Trophoblast cell (in vitro differentiated cells and primary cell): ENCODE results near the gene OGG1.

Experiments
- DNase-seq, 2 donors: peaks; one replicate each; pipeline ENCODE4 v3.0.0-alpha.2; 2016
- H2AFZ ChIP-seq: 2 replicates; pipeline ENCODE4 v1.6.1; 2013; ENCODE audit warnings: low read length, moderate library complexity, mild to moderate bottlenecking; ENCODE audit not compliant: insufficient read depth, poor library complexity
- H2AK5ac ChIP-seq: 2 replicates; pipeline ENCODE4 v1.6.1; 2013; ENCODE audit warnings: mild to moderate bottlenecking, low read length
- H2BK120ac ChIP-seq: 2 replicates; pipeline ENCODE4 v1.6.1; 2013; ENCODE audit warnings: low read length, mild to moderate bottlenecking, moderate library complexity; ENCODE audit not compliant: insufficient read depth, poor library complexity
- H2BK12ac ChIP-seq: 2 replicates; pipeline ENCODE4 v1.6.1; 2013; ENCODE audit warnings: mild to moderate bottlenecking, low read length, moderate library complexity
- H2BK5ac ChIP-seq: 2 replicates; pipeline ENCODE4 v1.6.1; 2013; ENCODE audit warnings: low read length, low read depth, moderate library complexity, mild to moderate bottlenecking; ENCODE audit not compliant: poor library complexity
- H3K14ac ChIP-seq: 2 replicates; pipeline ENCODE4 v1.6.1; 2013; ENCODE audit warnings: mild to moderate bottlenecking, low read length
- H3K18ac ChIP-seq: 2 replicates; pipeline ENCODE4 v1.6.1; 2013; ENCODE audit warnings: mild to moderate bottlenecking, low read length
- H3K23ac ChIP-seq: 2 replicates; pipeline ENCODE4 v1.6.1; 2013; ENCODE audit warnings: low read length
- H3K27ac ChIP-seq: 2 replicates; pipeline ENCODE4 v1.5.1; 2013; ENCODE audit warnings: low read depth, mild to moderate bottlenecking, inconsistent platforms, low read length, moderate library complexity
- H3K27me3 ChIP-seq: 2 replicates; pipeline ENCODE4 v1.6.1; 2013; ENCODE audit warnings: inconsistent platforms, mild to moderate bottlenecking, low read length, moderate library complexity; ENCODE audit not compliant: insufficient read depth
- H3K36me3 ChIP-seq, 2 experiments: 1 replicate in 1 of 2; 2 replicates in 1 of 2; pipeline ENCODE4 v1.6.1; 2013; ENCODE audit warnings: low read length in 2 of 2, mild to moderate bottlenecking in 2 of 2, moderate library complexity in 1 of 2; ENCODE audit not compliant: insufficient read depth in 2 of 2, control insufficient read depth in 1 of 2
- H3K4ac ChIP-seq: 2 replicates; pipeline ENCODE4 v1.6.1; 2013; ENCODE audit warnings: low read depth, mild to moderate bottlenecking, low read length, moderate library complexity
- H3K4me1 ChIP-seq, 2 experiments: 1 replicate in 1 of 2; 2 replicates in 1 of 2; pipeline ENCODE4 v1.6.1; 2013; ENCODE audit warnings: low read length in 2 of 2, mild to moderate bottlenecking in 2 of 2, moderate library complexity in 1 of 2; ENCODE audit not compliant: insufficient read depth in 2 of 2, control insufficient read depth in 1 of 2
- H3K4me2 ChIP-seq: 2 replicates; pipeline ENCODE4 v1.6.1; 2013; ENCODE audit warnings: inconsistent platforms, mild to moderate bottlenecking, low read length, moderate library complexity
- H3K4me3 ChIP-seq: 2 replicates; pipeline ENCODE4 v1.5.1; 2013; ENCODE audit warnings: mild to moderate bottlenecking, low read depth, low read length, inconsistent platforms
- H3K79me1 ChIP-seq: one replicate; pipeline ENCODE4 v1.6.1; 2013; ENCODE audit warnings: low read length
- H3K79me2 ChIP-seq: 2 replicates; pipeline ENCODE4 v1.6.1; 2013; ENCODE audit warnings: low read length, mild to moderate bottlenecking; ENCODE audit not compliant: control insufficient read depth, insufficient read depth, poor library complexity
- H3K9ac ChIP-seq: 2 replicates; pipeline ENCODE4 v1.6.1; 2013; ENCODE audit warnings: mild to moderate bottlenecking, low read length
- H3K9me3 ChIP-seq: 2 replicates; pipeline ENCODE4 v1.6.1; 2013; ENCODE audit warnings: low read depth, mild to moderate bottlenecking, control low read depth, inconsistent platforms, low read length; ENCODE audit not compliant: insufficient read depth
- H4K12ac ChIP-seq: 2 replicates; pipeline ENCODE4 v1.6.1; 2013; ENCODE audit warnings: low read depth, mild to moderate bottlenecking, low read length, moderate library complexity
- H4K8ac ChIP-seq: 2 replicates; pipeline ENCODE4 v1.6.1; 2013; ENCODE audit warnings: low read depth, mild to moderate bottlenecking, low read length, moderate library complexity
- H4K91ac ChIP-seq: one replicate; pipeline ENCODE4 v1.6.1; 2013; ENCODE audit warnings: low read depth, mild to moderate bottlenecking, low read length, moderate library complexity
- WGBS: extraction: QIAGEN DNeasy Blood & Tissue Kit; methylation state at CpG from one replicate; pipeline ENCODE4 v1.1.7; 2013; ENCODE audit warnings: missing lambda C conversion rate; ENCODE audit not compliant: insufficient read length, insufficient coverage; ENCODE audit errors: extremely low coverage; 5-methylcytosine and 5-hydroxymethylcytosine counted together

The OGG1 gene

GRCh38 chr3:9791127-9791526 is 41.4 kb downstream of the OGG1 start:
- Histone ChIP-seq H3K23ac (no peak overlapping the region), H2BK120ac (no peak overlapping the region), H3K79me1 (peaks cover 14% of the 10 kb centered on the region), H3K18ac (peak overlapping the region; percentile 14), H3K27ac (no peak overlapping the region), H3K79me2 (peaks cover 12% of the 10 kb centered on the region), H2AFZ (no peak overlapping the region), H3K4me1 (peaks cover 3% of the 10 kb centered on the region in 2 experiments), H3K4me2 (no peak overlapping the region), H2BK12ac (no peak overlapping the region), H3K9ac (no peak overlapping the region), H2BK5ac (no peak overlapping the region), H4K91ac (no peak overlapping the region), H4K8ac (peak overlapping the region; percentile 10), H3K36me3 (peaks cover 18 to 35% of the 10 kb centered on the region in 2 experiments), H3K27me3 (no peaks in the 10 kb centered on the region), H4K12ac (no peak overlapping the region), H3K4me3 (no peak overlapping the region), H2AK5ac (no peak overlapping the region), H3K14ac (no peak overlapping the region), H3K9me3 (no peaks in the 10 kb centered on the region), H3K4ac (no peak overlapping the region)
- WGBS: no CpG with 5 or more reads among the region's 11 CpGs
- DNase-seq: no peak

DNA sequence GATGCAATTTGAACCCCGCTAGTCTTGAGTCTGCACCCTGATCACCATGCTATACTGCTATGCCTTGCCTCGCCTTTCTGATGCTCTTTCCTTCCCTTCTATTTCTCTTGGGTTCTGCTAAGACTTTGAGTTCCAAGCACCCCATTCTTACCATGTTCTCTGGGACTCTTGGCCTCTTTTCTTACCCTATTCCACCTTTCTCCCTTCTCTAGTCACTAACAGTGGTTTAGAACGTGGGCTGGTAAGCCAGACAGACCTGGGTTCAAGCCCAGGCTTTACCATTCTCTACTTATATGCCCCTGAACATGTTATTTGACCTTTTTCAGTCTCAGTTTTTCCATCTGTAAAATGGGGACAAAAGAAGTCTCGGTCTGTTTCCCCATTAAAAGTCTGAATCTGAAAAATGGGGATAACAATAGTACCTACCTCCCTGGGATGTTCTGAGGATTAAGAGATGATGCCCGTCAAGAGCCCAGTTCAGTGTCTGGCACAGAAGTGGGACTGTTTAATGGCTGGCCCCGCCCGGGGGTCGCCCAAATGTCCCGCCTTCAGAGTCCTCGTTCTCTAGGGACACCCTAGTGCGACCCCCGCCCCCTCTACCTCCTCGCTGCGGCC is 42.1 kb downstream of the OGG1 start:
- DNase-seq: no peak
- H3K4me3 ChIP-seq: peak overlapping the region; percentile 93
- peaks cover 3% of the 10 kb centered on the region in 2 experiments for H3K4me1 ChIP-seq
- H3K4me2 ChIP-seq: peak overlapping the region; percentile 61
- peaks cover 16 to 30% of the 10 kb centered on the region in 2 experiments for H3K36me3 ChIP-seq
- no peak overlapping the region for H3K4ac ChIP-seq
- H3K9me3 ChIP-seq: no peaks in the 10 kb centered on the region
- peaks cover 12% of the 10 kb centered on the region for H3K79me2 ChIP-seq
- peaks cover 14% of the 10 kb centered on the region for H3K79me1 ChIP-seq
- H2AFZ ChIP-seq: no peak overlapping the region
- H2AK5ac ChIP-seq: peak overlapping the region; percentile 31
- H3K27ac ChIP-seq: peak overlapping the region; percentile 89
- H3K23ac ChIP-seq: no peak overlapping the region
- no peak overlapping the region for H3K18ac ChIP-seq
- no CpG with 5 or more reads among the region's 14 CpGs for WGBS
- peak overlapping the region; percentile 32 for H3K14ac ChIP-seq
- H3K27me3 ChIP-seq: no peaks in the 10 kb centered on the region
- peak overlapping the region; percentile 67 for H3K9ac ChIP-seq
- H2BK5ac ChIP-seq: peak overlapping the region; percentile 96
- no peak overlapping the region for H2BK12ac ChIP-seq
- peak overlapping the region; percentile 95 for H4K91ac ChIP-seq
- H4K8ac ChIP-seq: peak overlapping the region; percentile 91
- peak overlapping the region; percentile 6 for H4K12ac ChIP-seq
- H2BK120ac ChIP-seq: peak overlapping the region; percentile 6

- peak within 1 kb of the TSS; percentile 93 for H3K14ac ChIP-seq
- H4K8ac ChIP-seq: peak within 1 kb of the TSS; percentile 91
- H3K18ac ChIP-seq: peak within 1 kb of the TSS; percentile 67
- H3K4me1 ChIP-seq: peaks cover 3% of the 10 kb centered on the region in 2 experiments
- H3K9ac ChIP-seq: peak within 1 kb of the TSS; percentile 93
- H4K12ac ChIP-seq: peak within 1 kb of the TSS; percentile 92
- no peak within 1 kb of the TSS for H3K23ac ChIP-seq
- peak within 1 kb of the TSS; percentile 93 for H3K4me3 ChIP-seq
- H3K4ac ChIP-seq: peak within 1 kb of the TSS; percentile 78
- H2BK120ac ChIP-seq: peak within 1 kb of the TSS; percentile 87
- H3K9me3 ChIP-seq: no peaks in the 10 kb centered on the region
- peak within 1 kb of the TSS; percentile 61 for H2AK5ac ChIP-seq
- H3K79me2 ChIP-seq: peaks cover 12% of the 10 kb centered on the region
- peak; percentile 97 to 98 for DNase-seq
- H2BK5ac ChIP-seq: peak within 1 kb of the TSS; percentile 96
- H3K36me3 ChIP-seq: peaks cover 16 to 31% of the 10 kb centered on the region in 2 experiments
- H2BK12ac ChIP-seq: peak within 1 kb of the TSS; percentile 45
- WGBS: no CpG with 5 or more reads among the region's 65 CpGs
- peak within 1 kb of the TSS; percentile 95 for H4K91ac ChIP-seq
- H3K27me3 ChIP-seq: no peaks in the 10 kb centered on the region
- peak within 1 kb of the TSS; percentile 58 for H2AFZ ChIP-seq
- H3K27ac ChIP-seq: peak within 1 kb of the TSS; percentile 89
- H3K4me2 ChIP-seq: peak within 1 kb of the TSS; percentile 72
- H3K79me1 ChIP-seq: peaks cover 14% of the 10 kb centered on the region
These were observed 42.8 kb downstream of the OGG1 start, which contains the start of the genes ARPC4 and TADA3 for GRCh38 chr3:9792405-9793160. Gene ARPC4 (plus strand): TSS chr3:9793082. CDS start chr3:9793122, 40 bp downstream. Gene TADA3 (minus strand): TSS chr3:9792473. CDS start chr3:9791466, 1,007 bp downstream.

GRCh38 chr3:9793161-9793781 is 43.5 kb downstream of the OGG1 start:
- Histone ChIP-seq H3K4me3 (peak overlapping the region; percentile 93), H3K9ac (peak overlapping the region; percentile 89), H4K91ac (peak overlapping the region; percentile 95), H2BK5ac (peak overlapping the region; percentile 55), H4K8ac (peak overlapping the region; percentile 88), H2AFZ (peak overlapping the region; percentile 58), H3K36me3 (peaks cover 17 to 33% of the 10 kb centered on the region in 2 experiments), H2BK120ac (peak overlapping the region; percentile 87), H3K27me3 (no peaks in the 10 kb centered on the region), H4K12ac (peak overlapping the region; percentile 85), H3K4me2 (peak overlapping the region; percentile 72), H3K4ac (peak overlapping the region; percentile 42), H3K18ac (peak overlapping the region; percentile 60), H3K79me2 (peaks cover 12% of the 10 kb centered on the region), H3K9me3 (no peaks in the 10 kb centered on the region), H3K23ac (no peak overlapping the region), H3K4me1 (peaks cover 3% of the 10 kb centered on the region in 2 experiments), H3K14ac (peak overlapping the region; percentile 93), H3K27ac (peak overlapping the region; percentile 89), H2AK5ac (peak overlapping the region; percentile 61), H2BK12ac (no peak overlapping the region), H3K79me1 (peaks cover 14% of the 10 kb centered on the region)
- DNase-seq: peak; percentile 81 to 88
- WGBS: no CpG with 5 or more reads among the region's 23 CpGs
